ENCODE data around the gene GNAS.

Gene GNAS

DNA sequence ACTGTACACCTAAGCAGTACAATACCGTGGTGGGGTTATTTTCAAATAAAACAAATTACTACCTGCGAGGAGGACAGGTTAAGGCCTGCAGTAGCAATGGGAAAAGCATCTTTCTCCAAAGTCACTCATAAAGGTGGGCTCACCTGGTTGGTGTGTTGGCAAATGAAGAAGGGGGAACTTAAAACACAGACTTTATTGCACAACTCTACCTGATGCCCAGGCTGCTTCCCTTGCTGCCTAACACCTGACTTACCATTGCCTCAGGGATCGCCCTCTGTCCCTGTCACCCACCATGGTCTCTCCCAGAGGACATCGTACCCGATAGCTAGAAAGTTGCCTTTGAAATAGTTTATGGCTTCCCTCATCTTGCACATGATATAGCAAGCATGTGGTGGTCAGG lies 53.6 kb downstream of the GNAS start:
- no peak overlapping the region for H3K4me3 ChIP-seq (replicated peaks; ENCODE audit: low read depth, low read length)
- no peak for DNase-seq (ENCODE audit: extremely low read depth, low read depth)
- TF ChIP-seq, protein P1, sequence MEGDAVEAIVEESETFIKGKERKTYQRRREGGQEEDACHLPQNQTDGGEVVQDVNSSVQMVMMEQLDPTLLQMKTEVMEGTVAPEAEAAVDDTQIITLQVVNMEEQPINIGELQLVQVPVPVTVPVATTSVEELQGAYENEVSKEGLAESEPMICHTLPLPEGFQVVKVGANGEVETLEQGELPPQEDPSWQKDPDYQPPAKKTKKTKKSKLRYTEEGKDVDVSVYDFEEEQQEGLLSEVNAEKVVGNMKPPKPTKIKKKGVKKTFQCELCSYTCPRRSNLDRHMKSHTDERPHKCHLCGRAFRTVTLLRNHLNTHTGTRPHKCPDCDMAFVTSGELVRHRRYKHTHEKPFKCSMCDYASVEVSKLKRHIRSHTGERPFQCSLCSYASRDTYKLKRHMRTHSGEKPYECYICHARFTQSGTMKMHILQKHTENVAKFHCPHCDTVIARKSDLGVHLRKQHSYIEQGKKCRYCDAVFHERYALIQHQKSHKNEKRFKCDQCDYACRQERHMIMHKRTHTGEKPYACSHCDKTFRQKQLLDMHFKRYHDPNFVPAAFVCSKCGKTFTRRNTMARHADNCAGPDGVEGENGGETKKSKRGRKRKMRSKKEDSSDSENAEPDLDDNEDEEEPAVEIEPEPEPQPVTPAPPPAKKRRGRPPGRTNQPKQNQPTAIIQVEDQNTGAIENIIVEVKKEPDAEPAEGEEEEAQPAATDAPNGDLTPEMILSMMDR (IDR thresholded peaks at IDR 0.05; ENCODE audit: low read depth, low read length, missing control alignments) = no peak

DNA sequence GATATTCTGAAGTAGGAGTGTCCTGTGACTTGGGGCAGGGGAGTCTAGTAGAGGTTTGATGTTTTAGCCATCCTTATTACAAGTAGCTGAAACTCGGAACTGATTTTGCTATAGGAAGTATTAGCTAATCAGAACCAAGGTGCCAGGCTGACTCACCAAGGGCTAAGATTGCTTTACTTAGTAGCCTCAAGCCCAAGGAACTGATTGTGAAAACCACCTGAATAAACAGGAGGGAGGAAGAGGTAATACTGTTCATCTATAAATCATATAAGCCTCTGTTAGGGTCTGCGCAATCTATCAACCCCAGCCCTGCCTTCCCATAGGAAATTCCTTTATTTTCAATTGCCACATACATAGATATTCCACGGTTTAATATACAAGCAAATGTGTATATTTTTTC lies 54.4 kb downstream of the GNAS start:
- DNase-seq (ENCODE audit: extremely low read depth, low read depth) = no peak
- TF ChIP-seq, protein P1 (IDR thresholded peaks at IDR 0.05; ENCODE audit: low read depth, low read length, missing control alignments) = no peak
- peak overlapping the region; percentile 19 for H3K4me3 ChIP-seq (replicated peaks; ENCODE audit: low read depth, low read length)

DNA sequence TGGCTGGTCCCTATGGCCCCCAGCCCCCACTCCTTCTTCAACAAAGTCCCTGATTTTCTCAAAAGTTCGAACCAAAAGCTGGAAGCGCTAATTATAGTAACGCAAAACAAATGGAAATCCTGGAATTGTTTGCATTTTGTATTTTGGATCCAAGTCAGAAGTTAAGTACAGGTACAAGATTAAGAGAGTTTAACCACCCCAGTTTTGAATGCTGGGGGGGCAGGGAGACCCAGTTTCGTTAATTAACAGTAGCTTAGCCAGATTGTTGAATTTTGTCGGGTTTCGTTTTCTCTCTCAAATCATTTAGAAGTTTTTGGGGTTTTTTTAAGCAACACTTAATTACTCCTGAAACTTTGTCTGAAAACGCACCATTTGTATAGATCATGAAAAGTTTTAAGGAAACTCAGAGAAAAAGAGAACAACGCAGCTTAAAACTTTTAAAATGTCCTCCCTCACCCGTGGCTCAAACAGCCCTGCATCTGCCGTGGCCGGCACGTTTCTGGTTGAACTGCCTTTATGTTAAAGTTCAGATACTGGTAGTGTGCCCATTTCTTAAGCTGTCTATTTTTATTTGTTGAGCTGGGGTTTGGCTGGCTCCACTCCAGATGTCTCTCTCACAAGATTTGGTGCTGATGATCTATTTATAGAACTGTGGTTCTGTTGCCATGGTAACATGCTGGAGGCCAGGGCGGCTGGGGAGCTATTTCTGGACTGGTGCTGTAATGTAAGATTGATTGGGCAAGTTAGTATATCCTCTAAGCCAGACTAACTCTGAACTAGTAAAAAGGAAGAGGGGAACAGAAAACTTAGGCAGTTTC lies 55.0 kb downstream of the GNAS start:
- peak overlapping the region; percentile 19 for H3K4me3 ChIP-seq (replicated peaks; ENCODE audit: low read depth, low read length)
- peak; percentile 95 for DNase-seq (ENCODE audit: extremely low read depth, low read depth)
- TF ChIP-seq, protein P1 (IDR thresholded peaks at IDR 0.05; ENCODE audit: low read depth, low read length, missing control alignments) = no peak

DNA sequence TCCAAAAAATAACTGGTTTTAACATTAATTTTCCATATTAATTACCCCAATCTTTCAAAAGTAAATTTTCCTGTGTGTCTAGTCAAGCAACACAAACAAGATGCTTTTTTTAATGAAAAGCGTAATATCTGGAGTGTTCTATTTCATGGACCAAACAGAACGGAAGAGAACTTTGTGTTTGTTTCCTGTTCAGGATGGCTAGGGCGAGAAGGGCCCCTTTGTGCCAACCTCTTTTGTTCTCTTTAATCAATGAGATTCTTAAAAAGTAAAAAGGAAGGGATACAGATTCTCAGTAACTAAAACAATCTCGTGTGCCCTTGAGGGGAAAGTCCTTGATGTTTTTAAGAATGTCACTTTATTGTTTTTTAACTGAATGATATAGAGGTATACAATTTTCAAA lies 55.7 kb downstream of the GNAS start:
- DNase-seq (ENCODE audit: extremely low read depth, low read depth) = no peak
- H3K4me3 ChIP-seq (replicated peaks; ENCODE audit: low read depth, low read length) = no peak overlapping the region
- TF ChIP-seq, protein P1 (IDR thresholded peaks at IDR 0.05; ENCODE audit: low read depth, low read length, missing control alignments) = no peak

DNA sequence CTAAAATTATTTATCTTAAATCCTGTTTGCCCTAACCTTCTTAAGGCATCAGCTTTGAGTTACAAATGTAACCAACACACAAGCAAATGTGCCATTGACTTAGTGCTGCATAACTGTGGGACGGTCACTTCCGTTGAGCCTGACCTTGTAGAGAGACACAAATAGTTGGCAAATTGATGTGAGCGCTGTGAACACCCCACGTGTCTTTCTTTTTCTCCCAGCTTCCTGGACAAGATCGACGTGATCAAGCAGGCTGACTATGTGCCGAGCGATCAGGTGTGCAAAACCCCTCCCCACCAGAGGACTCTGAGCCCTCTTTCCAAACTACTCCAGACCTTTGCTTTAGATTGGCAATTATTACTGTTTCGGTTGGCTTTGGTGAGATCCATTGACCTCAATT lies 56.4 kb downstream of the GNAS start:
- H3K4me3 ChIP-seq (replicated peaks; ENCODE audit: low read depth, low read length) = no peak overlapping the region
- TF ChIP-seq, protein P1 (IDR thresholded peaks at IDR 0.05; ENCODE audit: low read depth, low read length, missing control alignments) = no peak
- DNase-seq (ENCODE audit: extremely low read depth, low read depth) = no peak

DNA sequence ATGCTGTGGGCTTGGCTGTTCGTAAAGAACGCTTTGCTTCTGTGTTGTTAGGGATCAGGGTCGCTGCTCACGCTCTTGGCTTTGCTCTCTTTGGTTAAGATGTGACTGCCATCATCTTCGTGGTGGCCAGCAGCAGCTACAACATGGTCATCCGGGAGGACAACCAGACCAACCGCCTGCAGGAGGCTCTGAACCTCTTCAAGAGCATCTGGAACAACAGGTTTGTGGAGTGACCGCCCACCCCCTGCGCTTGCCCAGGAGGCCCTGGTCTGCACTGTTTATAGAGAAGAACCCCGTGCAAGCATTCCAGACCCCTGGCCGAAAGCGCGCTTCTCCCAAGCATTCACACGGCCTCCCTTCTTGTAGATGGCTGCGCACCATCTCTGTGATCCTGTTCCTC lies 57.1 kb downstream of the GNAS start:
- TF ChIP-seq, protein P1 (IDR thresholded peaks at IDR 0.05; ENCODE audit: low read depth, low read length, missing control alignments) = no peak
- no peak for DNase-seq (ENCODE audit: extremely low read depth, low read depth)
- H3K4me3 ChIP-seq (replicated peaks; ENCODE audit: low read depth, low read length) = no peak overlapping the region
